Measurements from ENCODE around the gene CLINT1.
A peak's percentile ranks its signal among the peaks of the same experiment; 100 is the strongest.

CLINT1 gene

GRCh38 chr5:157766442-157766841 is 92.5 kb downstream of the CLINT1 start:
- H3K4me3 ChIP-seq (ENCODE audit: low read depth, low read length) = no peak overlapping the region
- in situ Hi-C loops (cut with HindIII; ENCODE audit: low sequenced_read_pairs) = no loop called here
- DNase-seq (ENCODE audit: low read depth, low spot score) = no peak
- no peak for TF ChIP-seq CTCF (IDR thresholded peaks at IDR 0.05; ENCODE audit: low read depth, low read length)

- no peak for DNase-seq (ENCODE audit: low read depth, low spot score)
- in situ Hi-C loops (cut with HindIII; ENCODE audit: low sequenced_read_pairs) = no loop called here
- no peak for TF ChIP-seq CTCF (IDR thresholded peaks at IDR 0.05; ENCODE audit: low read depth, low read length)
- H3K4me3 ChIP-seq (ENCODE audit: low read depth, low read length) = no peak overlapping the region
These were observed 94.4 kb downstream of the CLINT1 start for GRCh38 chr5:157764531-157764930.

GRCh38 chr5:157761690-157762621 is 97.0 kb downstream of the CLINT1 start:
- peak; percentile 82 for TF ChIP-seq CTCF (IDR thresholded peaks at IDR 0.05; ENCODE audit: low read depth, low read length)
- in situ Hi-C loops (cut with HindIII; ENCODE audit: low sequenced_read_pairs) = no loop called here
- DNase-seq (ENCODE audit: low read depth, low spot score) = peak; percentile 72
- no peak overlapping the region for H3K4me3 ChIP-seq (ENCODE audit: low read depth, low read length)

GRCh38 chr5:157758706-157759105 is 100.2 kb downstream of the CLINT1 start:
- DNase-seq (ENCODE audit: low read depth, low spot score) = no peak
- in situ Hi-C loops (cut with HindIII; ENCODE audit: low sequenced_read_pairs) = no loop called here
- no peak for TF ChIP-seq CTCF (IDR thresholded peaks at IDR 0.05; ENCODE audit: low read depth, low read length)
- no peak overlapping the region for H3K4me3 ChIP-seq (ENCODE audit: low read depth, low read length)

- no peak overlapping the region for H3K4me3 ChIP-seq (ENCODE audit: low read depth, low read length)
- TF ChIP-seq CTCF (IDR thresholded peaks at IDR 0.05; ENCODE audit: low read depth, low read length) = no peak
- no peak for DNase-seq (ENCODE audit: low read depth, low spot score)
- in situ Hi-C loops (cut with HindIII; ENCODE audit: low sequenced_read_pairs) = no loop called here
These were observed 102.8 kb downstream of the CLINT1 start for GRCh38 chr5:157756122-157756521.

- in situ Hi-C loops (cut with HindIII; ENCODE audit: low sequenced_read_pairs) = no loop called here
- peak; percentile 20 for DNase-seq (ENCODE audit: low read depth, low spot score)
- no peak for TF ChIP-seq CTCF (IDR thresholded peaks at IDR 0.05; ENCODE audit: low read depth, low read length)
- H3K4me3 ChIP-seq (ENCODE audit: low read depth, low read length) = no peak overlapping the region
These were observed 108.6 kb downstream of the CLINT1 start for GRCh38 chr5:157750320-157750719.

Data from astrocyte of the spinal cord (primary cell).